Activated CD4-positive, alpha-beta memory T cell treated with anti-CD3 and anti-CD28 coated beads, Interleukin-2, amount 10 ng/mL, durations not matched to agents 7 days and 5 days (primary cell): ENCODE measurements around the gene NOXRED1. TPM values are rescaled to one million over a fixed set of nuclear protein-coding genes. Genes with fewer than 3 reads are reported as not detected.

ENCODE experiments used
- CTCF ChIA-PET: fragments of 350-600 bp; sonication (Branson Sonifier 250); formaldehyde crosslinking; loops from one replicate; lab custom pipeline; 2021; ENCODE audit warnings: antibody characterized with exemption, inconsistent platforms; lab: Charles Lee
- POLR2A ChIA-PET: fragments of 350-600 bp; sonication (Branson Sonifier 250); formaldehyde crosslinking; loops from one replicate; lab custom pipeline; 2021; ENCODE audit warnings: antibody characterized with exemption; lab: Charles Lee
- DNase-seq: peaks from one replicate; pipeline ENCODE4 v3.0.0-alpha.2; 2020
- H3K27ac Mint-ChIP-seq: one replicate; pipeline ENCODE4 v1.8.0; 2021; ENCODE audit warnings: mild to moderate bottlenecking, mixed read lengths
- H3K27me3 Mint-ChIP-seq: one replicate; pipeline ENCODE4 v1.8.0; 2021; ENCODE audit warnings: mixed read lengths
- H3K36me3 Mint-ChIP-seq: one replicate; pipeline ENCODE4 v1.8.0; 2021; ENCODE audit warnings: low read depth, mixed read lengths
- H3K4me1 Mint-ChIP-seq: one replicate; pipeline ENCODE4 v1.8.0; 2021; ENCODE audit warnings: mixed read lengths
- H3K4me3 Mint-ChIP-seq: one replicate; pipeline ENCODE4 v1.8.0; 2021; ENCODE audit warnings: mild to moderate bottlenecking, mixed read lengths
- H3K9me3 Mint-ChIP-seq: one replicate; pipeline ENCODE4 v1.8.0; 2021; ENCODE audit warnings: mixed read lengths
- total RNA-seq, 2 experiments: library from RNA; stranded (reverse); gene quantifications; one replicate each; pipeline ENCODE4 v1.2.3, GENCODE V29; 2021

The NOXRED1 gene
- total RNA-seq, 2 experiments from 2014 or later = 0.35 to 0.48 TPM

- Mint-ChIP-seq H3K9me3 (no peaks in the 10 kb centered on the region), H3K36me3 (no peaks in the 10 kb centered on the region), H3K4me1 (peaks cover 8% of the 10 kb centered on the region), H3K27me3 (no peaks in the 10 kb centered on the region), H3K4me3 (no peak overlapping the region), H3K27ac (no peak overlapping the region)
- ChIA-PET CTCF (interaction anchor here (0.5 kb wide), 1 partner anchor 78 kb away, joined by 3 read pairs; no protein-coding TSS in a partner anchor), POLR2A (no interaction called here)
- DNase-seq = no peak
Observed at GRCh38 chr14:77356899-77357298, 66.4 kb downstream of the NOXRED1 start.

- Mint-ChIP-seq H3K36me3 (no peaks in the 10 kb centered on the region), H3K27me3 (no peaks in the 10 kb centered on the region), H3K9me3 (no peaks in the 10 kb centered on the region), H3K4me3 (no peak overlapping the region), H3K27ac (no peak overlapping the region), H3K4me1 (peaks cover 5% of the 10 kb centered on the region)
- no peak for DNase-seq
- CTCF ChIA-PET = no interaction called here
- POLR2A ChIA-PET = no interaction called here
Observed at GRCh38 chr14:77355811-77356210, 67.5 kb downstream of the NOXRED1 start.

DNA sequence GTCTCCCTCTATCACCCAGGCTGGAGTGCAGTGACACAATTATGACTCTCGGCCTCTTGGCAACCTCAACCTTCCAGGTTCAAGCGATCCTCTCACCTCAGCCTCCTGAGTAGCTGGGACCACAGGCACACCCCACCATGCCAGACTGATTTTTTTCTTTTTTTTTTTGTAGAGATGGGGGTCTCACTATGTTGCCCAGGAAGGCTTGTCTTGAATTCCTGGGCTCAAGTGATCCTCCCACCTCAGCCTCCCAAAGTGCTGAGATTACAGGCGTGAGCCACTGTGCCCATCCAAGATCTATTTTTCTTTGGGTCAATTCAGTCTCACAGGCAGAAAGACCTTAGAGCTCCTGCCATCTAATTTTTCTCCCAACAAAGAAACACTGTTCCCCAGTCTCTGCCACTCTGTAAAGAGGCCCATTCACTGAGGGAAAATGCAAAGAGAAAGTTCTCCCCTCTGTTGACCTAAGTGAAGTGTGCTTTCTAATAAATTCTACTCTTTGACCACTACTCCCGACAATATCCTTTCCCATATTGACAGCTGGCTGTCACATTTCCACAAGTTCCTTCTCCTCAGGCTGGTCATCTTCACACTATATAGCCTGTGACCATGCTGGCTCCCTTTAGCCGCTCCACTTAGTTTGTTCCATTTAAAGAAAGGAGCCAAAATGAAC lies 69.7 kb downstream of the NOXRED1 start:
- Mint-ChIP-seq H3K4me1 (no peaks in the 10 kb centered on the region), H3K27me3 (no peaks in the 10 kb centered on the region), H3K9me3 (no peaks in the 10 kb centered on the region), H3K36me3 (peaks cover 13% of the 10 kb centered on the region), H3K27ac (no peak overlapping the region), H3K4me3 (no peak overlapping the region)
- POLR2A ChIA-PET = no interaction called here
- no peak for DNase-seq
- CTCF ChIA-PET = interaction anchor here (0.8 kb wide), 1 partner anchor 23 kb away, joined by 3 read pairs; the partner anchor contains the start of genes SAMD15 and TMED8

DNA sequence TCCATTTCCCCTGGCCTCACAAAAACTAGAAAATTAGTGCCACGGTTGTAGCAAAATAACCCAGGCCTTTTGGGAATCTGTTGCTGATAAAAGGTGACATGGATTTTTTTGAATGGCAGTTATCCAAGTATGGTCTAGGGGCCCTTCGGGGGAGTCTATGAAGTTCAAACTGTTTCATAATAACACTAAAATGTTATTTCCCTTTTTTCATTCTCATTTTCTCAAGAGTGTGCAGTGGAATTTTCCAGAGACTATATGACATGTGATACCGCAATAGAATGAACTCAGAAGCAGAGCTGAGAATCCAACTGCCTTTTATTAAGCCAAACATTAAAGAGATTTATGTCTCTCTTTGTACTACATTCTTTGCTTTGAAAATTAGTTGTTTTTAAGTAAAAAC lies 75.6 kb downstream of the NOXRED1 start:
- Mint-ChIP-seq H3K9me3 (no peaks in the 10 kb centered on the region), H3K4me1 (no peaks in the 10 kb centered on the region), H3K4me3 (no peak overlapping the region), H3K27me3 (no peaks in the 10 kb centered on the region), H3K36me3 (peaks cover 19% of the 10 kb centered on the region), H3K27ac (no peak overlapping the region)
- POLR2A ChIA-PET = no interaction called here
- CTCF ChIA-PET = no interaction called here
- DNase-seq = no peak

- H3K4me1 Mint-ChIP-seq = no peaks in the 10 kb centered on the region
- ChIA-PET POLR2A (no interaction called here), CTCF (no interaction called here)
Observed at GRCh38 chr14:77346495-77346894, 76.8 kb downstream of the NOXRED1 start.

GRCh38 chr14:77344377-77344996 lies 78.8 kb downstream of the NOXRED1 start:
- Mint-ChIP-seq H3K9me3 (no peaks in the 10 kb centered on the region), H3K27ac (no peak overlapping the region), H3K4me3 (no peak overlapping the region), H3K36me3 (peaks cover 15% of the 10 kb centered on the region), H3K4me1 (no peaks in the 10 kb centered on the region), H3K27me3 (no peaks in the 10 kb centered on the region)
- CTCF ChIA-PET = no interaction called here
- POLR2A ChIA-PET = interaction anchor here (0.6 to 1.2 kb wide), 2 partner anchors 12 to 38 kb away, joined by 3 read pairs; no protein-coding TSS in a partner anchor
- no peak for DNase-seq

More at GRCh38 chr14:77346495-77346894, 76.8 kb downstream of the NOXRED1 start:
- Mint-ChIP-seq H3K36me3 (peaks cover 19% of the 10 kb centered on the region), H3K9me3 (no peaks in the 10 kb centered on the region), H3K4me3 (no peak overlapping the region), H3K27ac (no peak overlapping the region), H3K27me3 (no peaks in the 10 kb centered on the region)
- DNase-seq = no peak

Other genes with a start within 250 kb of the NOXRED1 start
- gene TMEM63C, start 241.7 kb downstream of the NOXRED1 start, total RNA-seq = 1 to 10 TPM; 1.5 to 1.9 TPM
- not detected for gene NGB, start 152.3 kb downstream of the NOXRED1 start, total RNA-seq
- gene POMT2, start 102.6 kb downstream of the NOXRED1 start, total RNA-seq = 10 to 100 TPM; 10.5 to 16.1 TPM
- gene GSTZ1, start 102.5 kb downstream of the NOXRED1 start, total RNA-seq = 10 to 100 TPM; 18.1 to 18.4 TPM
- gene TMED8, start 46.4 kb downstream of the NOXRED1 start, total RNA-seq = 10 to 100 TPM; 21.2 to 22.2 TPM
- gene SAMD15, start 46.1 kb downstream of the NOXRED1 start, total RNA-seq = under 1 TPM in 1 of 2 experiments, not detected in 1; 0.25 TPM
- 10 to 100 TPM; 20.3 to 20.6 TPM for gene VIPAS39, start 34.1 kb upstream of the NOXRED1 start, total RNA-seq
- 100 to 1,000 TPM; 152 to 162 TPM for gene AHSA1, start 34.6 kb upstream of the NOXRED1 start, total RNA-seq
- gene ISM2, start 75.3 kb upstream of the NOXRED1 start, total RNA-seq = not detected
- gene SPTLC2, start 193.1 kb upstream of the NOXRED1 start, total RNA-seq = 10 to 100 TPM; 40.6 to 43.2 TPM